Adrenal gland (tissue), 5 donors: ENCODE data around the gene ZNF367.

ENCODE experiments used
- CTCF ChIP-seq, 6 experiments: fragments of 450-650 bp in 4 of 6; fragments of 200-600 bp in 2 of 6; sonication (generic) in 1 of 6; IDR thresholded peaks; 1 replicate in 5 of 6; 2 replicates in 1 of 6; pipeline versions ENCODE4 v1.5.1 to v1.8.0; 2016 to 2021; ENCODE audit warnings: antibody characterized with exemption in 6 of 6, mild to moderate bottlenecking in 2 of 6, moderate library complexity in 1 of 6
- POLR2A ChIP-seq, 2 donors: fragments of 450-650 bp; IDR thresholded peaks; one replicate each; pipeline ENCODE4 v1.6.1; 2017; ENCODE audit warnings: antibody characterized with exemption in 2 of 2, mild to moderate bottlenecking in 2 of 2, moderate library complexity in 1 of 2
- donor health status: DM: no; HTN: no; CAD: no.

- TF ChIP-seq CTCF (IDR thresholded peaks at IDR 0.05): no peak
- no peak for TF ChIP-seq POLR2A (IDR thresholded peaks at IDR 0.05)
Measured at GRCh38 chr9:96382175-96382574, 36.0 kb downstream of the ZNF367 start.
